ENCODE data around the gene GPER1. TPM values are rescaled to one million over a fixed set of nuclear protein-coding genes. Genes with fewer than 3 reads are reported as not detected.

The GPER1 gene
- polyA plus RNA-seq, 2 of the 4 experiments (the other 2 are of a cell fraction), result 0.23 to 0.50 TPM

DNA sequence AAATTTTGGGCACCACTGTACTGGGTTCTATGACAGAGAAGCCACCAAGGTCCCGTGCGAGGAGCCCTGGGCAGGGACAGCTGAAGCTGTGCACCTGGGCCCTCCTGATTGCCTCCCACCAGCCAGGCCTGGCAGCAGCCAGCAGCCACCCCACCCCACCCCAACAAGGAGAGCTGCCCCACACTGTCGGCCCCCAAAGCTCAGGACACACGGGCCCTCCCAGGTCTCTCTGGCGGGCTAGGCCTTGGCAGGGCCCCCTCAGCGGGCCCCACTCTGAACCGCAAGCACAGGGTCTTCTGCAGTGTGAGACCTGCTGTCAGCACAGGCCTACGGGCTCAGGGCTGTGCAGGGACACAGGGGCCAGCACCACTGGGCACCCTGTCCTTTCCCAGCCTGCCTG lies 38.1 kb upstream of the GPER1 start:
- no peak for ATAC-seq
- Histone ChIP-seq H3K9me3 (no peaks in the 10 kb centered on the region), H3K4me2 (no peak overlapping the region), H3K4me1 (peaks cover 11% of the 10 kb centered on the region; the same call in 2 of the 3 replicates), H3K4me3 (no peak overlapping the region), H3K27ac (no peak overlapping the region)
- no peak for FAIRE-seq
- POLR2A ChIA-PET, result no interaction called here
- TF ChIP-seq KDM1A (IDR thresholded peaks at IDR 0.05; ENCODE audit: low read depth) (no peak), MYC (IDR thresholded peaks at IDR 0.05; ENCODE audit: borderline replicate concordance, low read length) (no peak), EHMT2 (IDR thresholded peaks at IDR 0.05; ENCODE audit: low read depth) (no peak), HOXB5 (CRISPR knock-in tag; IDR thresholded peaks at IDR 0.05) (no peak)
- CTCF ChIA-PET, result interaction anchor here (8.5 to 20.4 kb wide), 2 partner anchors 16 to 54 kb away, joined by 63 to 487 read pairs; no protein-coding TSS in a partner anchor
- no CpG with 5 or more reads among the region's 8 CpGs for WGBS (ENCODE audit: missing lambda C conversion rate)
- DNase-seq (ENCODE audit: low read depth in 1 of 2, low spot score in 1 of 2), result no peak

DNA sequence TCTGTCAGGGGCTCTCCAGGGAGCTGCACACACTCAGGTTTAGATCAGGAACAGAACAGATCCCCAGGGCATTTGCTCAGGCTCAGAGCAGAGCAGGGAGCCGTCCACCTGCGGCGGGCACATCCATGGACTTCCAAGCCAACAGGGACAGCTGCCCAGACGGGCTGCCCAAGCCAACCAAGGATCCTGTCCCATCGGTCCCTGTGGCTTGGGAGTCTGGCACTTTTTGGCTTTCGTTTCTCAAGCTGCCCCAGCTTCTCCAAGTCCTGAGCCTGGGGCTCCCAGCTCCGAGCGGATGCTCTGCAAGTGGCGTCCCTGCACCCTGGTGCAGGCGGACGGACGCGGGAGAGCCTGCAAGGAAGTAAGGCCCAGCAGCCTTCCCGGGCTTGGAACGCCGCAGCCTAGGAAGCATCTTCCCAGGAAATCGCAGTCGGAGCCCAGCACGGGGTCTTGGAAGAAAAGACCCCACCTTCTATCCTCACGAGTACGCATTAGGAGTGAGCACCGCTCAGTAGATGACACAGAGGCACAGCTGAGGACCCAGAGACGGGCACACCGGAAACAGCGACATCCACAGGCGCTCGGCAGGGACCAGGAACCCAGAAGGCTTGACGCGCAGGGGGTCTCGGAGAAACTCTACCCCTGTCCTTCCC lies 37.5 kb upstream of the GPER1 start:
- Histone ChIP-seq H3K4me3 (no peak overlapping the region), H3K4me2 (no peak overlapping the region), H3K27ac (no peak overlapping the region), H3K9me3 (no peaks in the 10 kb centered on the region), H3K4me1 (peaks cover 6% of the 10 kb centered on the region; the same call in 2 of the 3 replicates)
- ATAC-seq (no peak), DNase-seq (ENCODE audit: low read depth in 1 of 2, low spot score in 1 of 2) (no peak), FAIRE-seq (no peak)
- no peak for TF ChIP-seq RARB (CRISPR knock-in tag; IDR thresholded peaks at IDR 0.05)
- TF ChIP-seq EP300 (IDR thresholded peaks at IDR 0.05), result no peak
- TF ChIP-seq RNF2 (IDR thresholded peaks at IDR 0.05; ENCODE audit: borderline replicate concordance, low read depth), result no peak
- TF ChIP-seq ZC3H11A (IDR thresholded peaks at IDR 0.05), result no peak
- no peak for TF ChIP-seq BCL3 (IDR thresholded peaks at IDR 0.05)
- TF ChIP-seq EHMT2 (IDR thresholded peaks at IDR 0.05; ENCODE audit: low read depth), result no peak
- no peak for TF ChIP-seq ESRRA (IDR thresholded peaks at IDR 0.05; ENCODE audit: borderline replicate concordance, low read length)
- no peak for TF ChIP-seq RCOR1 (IDR thresholded peaks at IDR 0.05; ENCODE audit: low read depth, low read length)
- no peak for TF ChIP-seq NFE2L2 (conservative IDR thresholded peaks at IDR 0.05; ENCODE audit: low read length)
- TF ChIP-seq TP53 (CRISPR knock-in tag; IDR thresholded peaks at IDR 0.05), result no peak
- TF ChIP-seq ZSCAN20 (CRISPR knock-in tag; IDR thresholded peaks at IDR 0.05), result no peak
- TF ChIP-seq HEYL (CRISPR knock-in tag; IDR thresholded peaks at IDR 0.05), result no peak
- no peak for TF ChIP-seq SREBF2 (IDR thresholded peaks at IDR 0.05)
- POLR2A ChIA-PET, result interaction anchor here (0.6 kb wide), 1 partner anchor 149 kb away, joined by 4 read pairs; no protein-coding TSS in a partner anchor
- WGBS (ENCODE audit: missing lambda C conversion rate), result 75% methylated on average over 19 of the region's 30 CpGs
- CTCF ChIA-PET, result interaction anchor here (8.5 to 20.4 kb wide), 2 partner anchors 16 to 55 kb away, joined by 63 to 487 read pairs; no protein-coding TSS in a partner anchor

- 99% methylated on average over 11 of the region's 22 CpGs for WGBS (ENCODE audit: missing lambda C conversion rate)
- CTCF ChIA-PET, result interaction anchor here (0.8 to 20.4 kb wide), 3 partner anchors 15 to 55 kb away, joined by 3 to 487 read pairs (median 63); no protein-coding TSS in a partner anchor
- TF ChIP-seq EP300 (IDR thresholded peaks at IDR 0.05), result no peak
- no peak for TF ChIP-seq MAFK (IDR thresholded peaks at IDR 0.05; ENCODE audit: partially characterized antibody)
- no peak for TF ChIP-seq KDM1A (IDR thresholded peaks at IDR 0.05; ENCODE audit: low read depth)
- no peak for TF ChIP-seq HES2 (IDR thresholded peaks at IDR 0.05)
- TF ChIP-seq JUN (IDR thresholded peaks at IDR 0.05), result no peak
- no peak for TF ChIP-seq EHMT2 (IDR thresholded peaks at IDR 0.05; ENCODE audit: low read depth)
- no peak for TF ChIP-seq CBX2 (IDR thresholded peaks at IDR 0.05; ENCODE audit: borderline replicate concordance, low read depth)
- POLR2A ChIA-PET, result interaction anchor here (0.6 kb wide), 1 partner anchor 149 kb away, joined by 4 read pairs; no protein-coding TSS in a partner anchor
- no peaks in the 10 kb centered on the region for H3K4me1 ChIP-seq
- no peak for FAIRE-seq
- ATAC-seq, result no peak
- H3K4me2 ChIP-seq, result no peak overlapping the region
- no peak overlapping the region for H3K4me3 ChIP-seq
- no peak for DNase-seq (ENCODE audit: low read depth in 1 of 2, low spot score in 1 of 2)
- no peaks in the 10 kb centered on the region for H3K9me3 ChIP-seq
- no peak overlapping the region for H3K27ac ChIP-seq
Observed at GRCh38 chr7:1050956-1051690, 36.8 kb upstream of the GPER1 start.

Data from A549 (cell line).